ENCODE measurements around the gene SLC47A2.

DNA sequence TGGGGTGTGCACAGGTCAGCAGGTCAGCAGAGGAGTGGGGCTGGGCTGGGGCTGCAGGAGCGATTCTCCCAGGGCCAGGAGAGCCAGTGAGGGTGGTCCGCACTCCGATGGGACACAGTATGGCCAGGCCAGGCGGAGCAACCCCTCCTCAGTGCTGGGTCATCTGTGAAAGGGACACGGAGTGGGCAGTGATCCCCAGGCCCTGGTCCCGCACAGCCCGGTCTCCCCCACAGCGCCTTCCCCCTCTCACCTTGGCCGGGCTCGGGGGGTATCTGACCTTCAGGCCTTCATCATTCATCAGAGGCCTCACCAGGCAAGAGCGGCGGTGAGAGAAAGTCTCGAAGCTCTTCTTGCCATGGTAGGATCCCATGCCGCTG is 21.7 kb upstream of the SLC47A2 start:
- TF ChIP-seq, protein P1, sequence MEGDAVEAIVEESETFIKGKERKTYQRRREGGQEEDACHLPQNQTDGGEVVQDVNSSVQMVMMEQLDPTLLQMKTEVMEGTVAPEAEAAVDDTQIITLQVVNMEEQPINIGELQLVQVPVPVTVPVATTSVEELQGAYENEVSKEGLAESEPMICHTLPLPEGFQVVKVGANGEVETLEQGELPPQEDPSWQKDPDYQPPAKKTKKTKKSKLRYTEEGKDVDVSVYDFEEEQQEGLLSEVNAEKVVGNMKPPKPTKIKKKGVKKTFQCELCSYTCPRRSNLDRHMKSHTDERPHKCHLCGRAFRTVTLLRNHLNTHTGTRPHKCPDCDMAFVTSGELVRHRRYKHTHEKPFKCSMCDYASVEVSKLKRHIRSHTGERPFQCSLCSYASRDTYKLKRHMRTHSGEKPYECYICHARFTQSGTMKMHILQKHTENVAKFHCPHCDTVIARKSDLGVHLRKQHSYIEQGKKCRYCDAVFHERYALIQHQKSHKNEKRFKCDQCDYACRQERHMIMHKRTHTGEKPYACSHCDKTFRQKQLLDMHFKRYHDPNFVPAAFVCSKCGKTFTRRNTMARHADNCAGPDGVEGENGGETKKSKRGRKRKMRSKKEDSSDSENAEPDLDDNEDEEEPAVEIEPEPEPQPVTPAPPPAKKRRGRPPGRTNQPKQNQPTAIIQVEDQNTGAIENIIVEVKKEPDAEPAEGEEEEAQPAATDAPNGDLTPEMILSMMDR (IDR thresholded peaks at IDR 0.05), result no peak
- no peak for TF ChIP-seq ZFX (IDR thresholded peaks at IDR 0.05; ENCODE audit: borderline replicate concordance)
